HepG2 (cell line): Measurements from ENCODE around the gene HNF1B. TPM values are rescaled to one million over a fixed set of nuclear protein-coding genes. Genes with fewer than 3 reads are reported as not detected.

ENCODE experiments used
- ATF6 ChIP-seq: sonication (generic); formaldehyde crosslinking; conservative IDR thresholded peaks from 2 replicates; pipeline ENCODE4 v1.4.0; 2020; ENCODE audit warnings: missing genetic modification reagents
- BCLAF1 ChIP-seq: fragments of 450-650 bp; IDR thresholded peaks from 2 replicates; pipeline ENCODE4 v1.6.1; 2017; ENCODE audit warnings: mild to moderate bottlenecking
- CREM ChIP-seq, 2 experiments: sonication (generic) in 1 of 2; formaldehyde crosslinking in 1 of 2; IDR thresholded peaks; 2 replicates each; pipeline versions ENCODE4 v1.4.0 to v1.6.1; 2016 to 2020; ENCODE audit warnings: antibody characterized with exemption in 1 of 2, mild to moderate bottlenecking in 1 of 2, missing genetic modification reagents in 1 of 2
- DNMT3B ChIP-seq: conservative IDR thresholded peaks from 2 replicates; pipeline ENCODE4 v1.6.1; 2016; ENCODE audit warnings: missing biosample characterization, control low read depth
- HNF1B ChIP-seq: sonication (generic); formaldehyde crosslinking; IDR thresholded peaks from 2 replicates; pipeline ENCODE4 v1.5.1; 2020; ENCODE audit warnings: mild to moderate bottlenecking, moderate library complexity, missing genetic modification reagents
- HOXA3 ChIP-seq: sonication (generic); formaldehyde crosslinking; IDR thresholded peaks from 2 replicates; pipeline ENCODE4 v1.5.0; 2020; ENCODE audit warnings: missing genetic modification reagents
- IRF9 ChIP-seq: sonication (generic); formaldehyde crosslinking; IDR thresholded peaks from 2 replicates; pipeline ENCODE4 v1.8.0; 2022; ENCODE audit warnings: missing genetic modification reagents, mild to moderate bottlenecking, borderline replicate concordance
- KLF6 ChIP-seq: IDR thresholded peaks from 2 replicates; pipeline ENCODE4 v1.8.0; 2016; ENCODE audit warnings: missing biosample characterization, missing genetic modification reagents
- MYNN ChIP-seq: sonication (generic); formaldehyde crosslinking; IDR thresholded peaks from 2 replicates; pipeline ENCODE4 v1.4.0; 2020; ENCODE audit warnings: mild to moderate bottlenecking, low read depth, missing genetic modification reagents
- PRDM15 ChIP-seq: sonication (generic); formaldehyde crosslinking; IDR thresholded peaks from 2 replicates; pipeline ENCODE4 v1.4.0; 2020; ENCODE audit warnings: missing genetic modification reagents
- PTBP1 ChIP-seq: fragments of 200-400 bp; formaldehyde crosslinking; IDR thresholded peaks from 2 replicates; pipeline ENCODE4 v1.6.1; 2018; ENCODE audit warnings: low read length, low read depth; ENCODE audit not compliant: poor library complexity, severe bottlenecking
- ZBTB34 ChIP-seq: sonication (generic); formaldehyde crosslinking; IDR thresholded peaks from 2 replicates; pipeline ENCODE4 v1.8.0; 2022; ENCODE audit warnings: mild to moderate bottlenecking, missing genetic modification reagents
- ZFP37 ChIP-seq: sonication (generic); formaldehyde crosslinking; IDR thresholded peaks from 2 replicates; pipeline ENCODE4 v1.4.0; 2020; ENCODE audit warnings: missing genetic modification reagents, borderline replicate concordance
- ZNF251 ChIP-seq: sonication (generic); formaldehyde crosslinking; IDR thresholded peaks from 2 replicates; pipeline ENCODE4 v1.9.0; 2021; ENCODE audit warnings: mild to moderate bottlenecking, missing genetic modification reagents
- polyA plus RNA-seq, 8 experiments: library from polyadenylated mRNA; depleted of rRNA in 3 of 8; stranded (reverse) in 7 of 8; unstranded in 1 of 8; fragments of >200 nt; fragmentation: Illumina TruSeq in 4 of 8; extraction: Trizol in 4 of 8; gene quantifications; 2 replicates each; pipeline versions ENCODE4 v1.2.1 to v1.2.3, GENCODE V29; 2011 to 2016; ENCODE audit warnings: low read depth in 4 of 8, missing spikeins in 1 of 8, mixed read lengths in 1 of 8; ENCODE audit not compliant: insufficient read depth in 1 of 8
- total RNA-seq, 5 experiments: library from RNA; depleted of rRNA; stranded (reverse); fragments of >200 nt; fragmentation: Illumina TruSeq; extraction: Trizol; gene quantifications; 2 replicates each; pipeline ENCODE4 v1.2.3, GENCODE V29; 2016; ENCODE audit warnings: low read depth in 1 of 5

Gene HNF1B
- total and polyA plus RNA-seq, 2 of the 13 experiments (the other 11 are each of a cell fraction or from before 2014, with no cell fraction given), result 1.9 to 5.3 TPM

- TF ChIP-seq PTBP1 (no peak), KLF6 (CRISPR knock-in tag) (no peak), PRDM15 (no peak; the same call in 1 of the 2 replicates), ATF6 (CRISPR knock-in tag) (no peak), DNMT3B (CRISPR knock-in tag) (no peak), ZFP37 (CRISPR knock-in tag) (no peak), ZNF251 (CRISPR knock-in tag) (no peak), ZBTB34 (CRISPR knock-in tag) (peak; percentile 59), HOXA3 (peak; percentile 34; the same call in 1 of the 2 replicates), BCLAF1 (no peak), IRF9 (CRISPR knock-in tag) (peak; percentile 54; the same call in 1 of the 2 replicates), HNF1B (CRISPR knock-in tag) (peak; percentile 46; the same call in 1 of the 2 replicates), MYNN (no peak), CREM (IDR thresholded peaks at IDR 0.05) (peak; percentile 2; the same call in 1 of the 2 replicates), CREM (CRISPR knock-in tag; IDR thresholded peaks at IDR 0.05) (no peak)
These were observed 805 bp downstream of the HNF1B start (continued) for GRCh38 chr17:37743875-37744632.
